Measurements from ENCODE around the gene NUDT21. TPM values are rescaled to one million over a fixed set of nuclear protein-coding genes. Genes with fewer than 3 reads are reported as not detected.

NUDT21 gene
- total RNA-seq, 1 experiment from 2014 or later, result 109 TPM

DNA sequence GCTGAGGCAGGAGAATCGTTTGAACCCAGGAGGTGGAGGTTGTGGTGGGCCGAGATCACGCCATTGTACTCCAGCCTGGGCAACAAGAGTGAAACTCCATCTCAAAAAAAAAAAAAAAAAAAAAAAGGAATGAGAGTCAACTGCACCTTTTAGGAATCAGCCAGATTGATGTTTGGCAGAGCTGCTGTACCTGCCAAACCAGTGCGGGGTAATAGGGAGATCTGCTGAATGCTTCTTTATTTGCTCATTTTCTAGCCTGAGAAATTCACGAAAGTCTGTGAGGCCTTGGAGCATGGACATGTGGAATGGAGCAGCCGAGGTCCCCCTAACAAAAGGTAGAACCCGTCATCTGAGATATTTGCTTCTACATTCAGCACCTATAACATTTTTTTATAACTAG lies 18.6 kb upstream of the NUDT21 start:
- Histone ChIP-seq H3K4me1 (ENCODE audit: insufficient read depth, low read length) (peaks cover 22% of the 10 kb centered on the region), H3K27ac (ENCODE audit: low read length) (peak overlapping the region; percentile 66), H3K27me3 (ENCODE audit: low read length) (no peaks in the 10 kb centered on the region), H3K9me3 (ENCODE audit: low read length) (no peaks in the 10 kb centered on the region), H3K9ac (ENCODE audit: low read length) (no peak overlapping the region), H3K4me3 (ENCODE audit: low read length) (no peak overlapping the region), H3F3A (ENCODE audit: low read length, unreplicated experiment) (peaks cover 5% of the 10 kb centered on the region), H3K9me2 (replicated peaks; ENCODE audit: low read length) (no peaks in the 10 kb centered on the region), H4K20me1 (ENCODE audit: low read length) (peaks cover 4% of the 10 kb centered on the region; the same call in 1 of the 2 replicates), H2AFZ (ENCODE audit: low read length) (no peak overlapping the region), H3K4me2 (ENCODE audit: low read length) (peak overlapping the region; percentile 68), H3K36me3 (ENCODE audit: low read depth, low read length) (peaks cover 47% of the 10 kb centered on the region), H3K79me2 (ENCODE audit: low read length) (no peaks in the 10 kb centered on the region)
- ChIA-PET POLR2A (ENCODE audit: unreplicated experiment) (no interaction called here), CTCF (interaction anchor here (0.5 kb wide), 1 partner anchor 113 kb away, joined by 4 read pairs; no protein-coding TSS in a partner anchor)
- TF ChIP-seq, protein P1, sequence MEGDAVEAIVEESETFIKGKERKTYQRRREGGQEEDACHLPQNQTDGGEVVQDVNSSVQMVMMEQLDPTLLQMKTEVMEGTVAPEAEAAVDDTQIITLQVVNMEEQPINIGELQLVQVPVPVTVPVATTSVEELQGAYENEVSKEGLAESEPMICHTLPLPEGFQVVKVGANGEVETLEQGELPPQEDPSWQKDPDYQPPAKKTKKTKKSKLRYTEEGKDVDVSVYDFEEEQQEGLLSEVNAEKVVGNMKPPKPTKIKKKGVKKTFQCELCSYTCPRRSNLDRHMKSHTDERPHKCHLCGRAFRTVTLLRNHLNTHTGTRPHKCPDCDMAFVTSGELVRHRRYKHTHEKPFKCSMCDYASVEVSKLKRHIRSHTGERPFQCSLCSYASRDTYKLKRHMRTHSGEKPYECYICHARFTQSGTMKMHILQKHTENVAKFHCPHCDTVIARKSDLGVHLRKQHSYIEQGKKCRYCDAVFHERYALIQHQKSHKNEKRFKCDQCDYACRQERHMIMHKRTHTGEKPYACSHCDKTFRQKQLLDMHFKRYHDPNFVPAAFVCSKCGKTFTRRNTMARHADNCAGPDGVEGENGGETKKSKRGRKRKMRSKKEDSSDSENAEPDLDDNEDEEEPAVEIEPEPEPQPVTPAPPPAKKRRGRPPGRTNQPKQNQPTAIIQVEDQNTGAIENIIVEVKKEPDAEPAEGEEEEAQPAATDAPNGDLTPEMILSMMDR (conservative IDR thresholded peaks at IDR 0.05; ENCODE audit: low read depth, low read length), result no peak
- TF ChIP-seq EZH2phosphoT487 (IDR thresholded peaks at IDR 0.05; ENCODE audit: borderline replicate concordance, low read length), result no peak
- TF ChIP-seq EZH2 (IDR thresholded peaks at IDR 0.05; ENCODE audit: low read length, unreplicated experiment), result no peak
- ATAC-seq, result no peak
- intact Hi-C loops (cut with micrococcal nuclease), result no loop called here
- DNase-seq, result peak; percentile 37
- no TSS peak for BruUV-seq (replicated peaks)

- Histone ChIP-seq H2AFZ (ENCODE audit: low read length) (no peak overlapping the region), H4K20me1 (ENCODE audit: low read length) (peaks cover 4% of the 10 kb centered on the region; the same call in 1 of the 2 replicates), H3F3A (ENCODE audit: low read length, unreplicated experiment) (peaks cover 5% of the 10 kb centered on the region), H3K36me3 (ENCODE audit: low read depth, low read length) (peaks cover 45% of the 10 kb centered on the region), H3K9ac (ENCODE audit: low read length) (no peak overlapping the region), H3K9me3 (ENCODE audit: low read length) (no peaks in the 10 kb centered on the region), H3K79me2 (ENCODE audit: low read length) (no peaks in the 10 kb centered on the region), H3K4me3 (ENCODE audit: low read length) (no peak overlapping the region), H3K27ac (ENCODE audit: low read length) (no peak overlapping the region), H3K9me2 (replicated peaks; ENCODE audit: low read length) (no peaks in the 10 kb centered on the region), H3K4me1 (ENCODE audit: insufficient read depth, low read length) (peaks cover 22% of the 10 kb centered on the region), H3K27me3 (ENCODE audit: low read length) (no peaks in the 10 kb centered on the region), H3K4me2 (ENCODE audit: low read length) (no peak overlapping the region)
- intact Hi-C loops (cut with micrococcal nuclease), result no loop called here
- ChIA-PET POLR2A (ENCODE audit: unreplicated experiment) (no interaction called here), CTCF (no interaction called here)
- DNase-seq (no peak), ATAC-seq (no peak)
- no TSS peak for BruUV-seq (replicated peaks)
- TF ChIP-seq, protein P1 (conservative IDR thresholded peaks at IDR 0.05; ENCODE audit: low read depth, low read length), result no peak
- TF ChIP-seq EZH2 (IDR thresholded peaks at IDR 0.05; ENCODE audit: low read length, unreplicated experiment) (no peak), EZH2phosphoT487 (IDR thresholded peaks at IDR 0.05; ENCODE audit: borderline replicate concordance, low read length) (no peak)
These were observed 17.7 kb upstream of the NUDT21 start for GRCh38 chr16:56468800-56469199.

DNA sequence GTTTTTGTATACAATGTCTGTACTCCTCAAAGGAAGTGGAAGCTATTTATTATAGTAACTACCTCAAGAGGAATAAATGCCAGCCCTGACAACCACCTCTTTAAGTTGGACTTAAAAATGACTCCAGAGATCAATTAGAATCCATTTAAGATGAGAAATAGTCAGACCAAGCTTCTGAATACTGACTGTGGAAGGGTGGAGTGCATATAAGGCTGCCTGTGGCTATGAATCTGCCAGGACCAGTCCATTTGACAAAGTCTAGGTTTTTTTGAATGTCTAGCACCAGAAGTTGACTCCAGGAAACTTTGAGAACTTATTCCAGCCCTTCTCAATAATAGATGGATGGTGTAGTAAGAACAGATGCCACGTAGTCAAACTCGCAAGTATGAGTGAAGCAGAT lies 15.2 kb upstream of the NUDT21 start:
- no peak overlapping the region for H3K4me3 ChIP-seq (ENCODE audit: low read length)
- ChIA-PET POLR2A (ENCODE audit: unreplicated experiment) (interaction anchor here (0.5 kb wide), 1 partner anchor 10 kb away, joined by 6 read pairs; no protein-coding TSS in a partner anchor), CTCF (no interaction called here)
- H4K20me1 ChIP-seq (ENCODE audit: low read length), result peaks cover 4% of the 10 kb centered on the region; the same call in 1 of the 2 replicates
- ATAC-seq, result no peak
- no peak overlapping the region for H2AFZ ChIP-seq (ENCODE audit: low read length)
- H3K4me2 ChIP-seq (ENCODE audit: low read length), result no peak overlapping the region
- H3K9ac ChIP-seq (ENCODE audit: low read length), result no peak overlapping the region
- no peak overlapping the region for H3K27ac ChIP-seq (ENCODE audit: low read length)
- peaks cover 22% of the 10 kb centered on the region for H3K4me1 ChIP-seq (ENCODE audit: insufficient read depth, low read length)
- H3K27me3 ChIP-seq (ENCODE audit: low read length), result no peaks in the 10 kb centered on the region
- intact Hi-C loops (cut with micrococcal nuclease), result no loop called here
- no peak for DNase-seq
- no peaks in the 10 kb centered on the region for H3K79me2 ChIP-seq (ENCODE audit: low read length)
- no peaks in the 10 kb centered on the region for H3K9me3 ChIP-seq (ENCODE audit: low read length)
- no peak for TF ChIP-seq EZH2phosphoT487 (IDR thresholded peaks at IDR 0.05; ENCODE audit: borderline replicate concordance, low read length)
- TF ChIP-seq, protein P1 (conservative IDR thresholded peaks at IDR 0.05; ENCODE audit: low read depth, low read length), result no peak
- TF ChIP-seq EZH2 (IDR thresholded peaks at IDR 0.05; ENCODE audit: low read length, unreplicated experiment), result no peak
- peaks cover 41% of the 10 kb centered on the region for H3K36me3 ChIP-seq (ENCODE audit: low read depth, low read length)
- H3K9me2 ChIP-seq (replicated peaks; ENCODE audit: low read length), result no peaks in the 10 kb centered on the region
- peaks cover 5% of the 10 kb centered on the region for H3F3A ChIP-seq (ENCODE audit: low read length, unreplicated experiment)
- no TSS peak for BruUV-seq (replicated peaks)

All from PC-3 (cell line).